K562 (cell line): ENCODE data around the gene ZBTB16. TPM values are rescaled to one million over a fixed set of nuclear protein-coding genes. Genes with fewer than 3 reads are reported as not detected.

Experiments used
- BCOR ChIP-seq: fragments of 450-650 bp; IDR thresholded peaks from 2 replicates; pipeline ENCODE4 v1.6.1; 2016
- CBX5 ChIP-seq: IDR thresholded peaks from 2 replicates; pipeline ENCODE4 v1.6.1; 2014; ENCODE audit warnings: low read depth, borderline replicate concordance
- CHAMP1 ChIP-seq: fragments of 450-650 bp; IDR thresholded peaks from 2 replicates; pipeline ENCODE4 v1.6.1; 2016; ENCODE audit warnings: mild to moderate bottlenecking
- CTBP1 ChIP-seq: fragments of 450-650 bp; IDR thresholded peaks from 2 replicates; pipeline ENCODE4 v1.6.1; 2016; ENCODE audit warnings: borderline replicate concordance
- DPF2 ChIP-seq: fragments of 450-650 bp; IDR thresholded peaks from 2 replicates; pipeline ENCODE4 v1.6.1; 2016
- ESRRA ChIP-seq: fragments of 450-650 bp; IDR thresholded peaks from 2 replicates; pipeline ENCODE4 v1.6.1; 2014; ENCODE audit warnings: low read depth, mild to moderate bottlenecking, moderate library complexity, borderline replicate concordance
- HES1 ChIP-seq: fragments of 450-650 bp; IDR thresholded peaks from 2 replicates; pipeline ENCODE4 v1.6.1; 2016; ENCODE audit warnings: low read depth, mild to moderate bottlenecking, moderate library complexity
- KLF16 ChIP-seq: IDR thresholded peaks from 2 replicates; pipeline ENCODE4 v1.6.1; 2016; ENCODE audit warnings: antibody characterized with exemption
- MAX ChIP-seq: sonication (generic); formaldehyde crosslinking; IDR thresholded peaks from 2 replicates; pipeline ENCODE4 v1.9.0; 2022; ENCODE audit warnings: mild to moderate bottlenecking, missing genetic modification reagents
- PATZ1 ChIP-seq: fragments of 250-450 bp; sonication (Bioruptor Pico); IDR thresholded peaks from 2 replicates; pipeline ENCODE4 v1.5.0; 2020; ENCODE audit warnings: mild to moderate bottlenecking, borderline replicate concordance
- PHF20 ChIP-seq: fragments of 450-650 bp; IDR thresholded peaks from 2 replicates; pipeline ENCODE4 v1.6.1; 2018; ENCODE audit not compliant: partially characterized antibody
- RCOR1 ChIP-seq, 2 experiments: IDR thresholded peaks; 2 replicates each; pipeline ENCODE4 v1.6.1; 2012; ENCODE audit warnings: low read depth in 2 of 2, low read length in 2 of 2, borderline replicate concordance in 1 of 2, improper control_type of control experiment in 1 of 2
- RNF219 ChIP-seq: fragments of 250-450 bp; sonication (Bioruptor Pico); IDR thresholded peaks from 2 replicates; pipeline ENCODE4 v1.5.0; 2022; ENCODE audit warnings: mild to moderate bottlenecking
- SAP30 ChIP-seq: fragments of 200-600 bp; sonication (generic); IDR thresholded peaks from 2 replicates; pipeline ENCODE4 v1.6.1; 2012; ENCODE audit warnings: borderline replicate concordance, low read depth, mild to moderate bottlenecking, moderate library complexity, low read length, control low read depth, inconsistent platforms; ENCODE audit not compliant: insufficient read depth, poor library complexity, severe bottlenecking
- SMARCA4 ChIP-seq: fragments of 450-650 bp; IDR thresholded peaks from 2 replicates; pipeline ENCODE4 v1.6.1; 2016
- SPI1 ChIP-seq: IDR thresholded peaks from 2 replicates; pipeline ENCODE4 v1.6.1; 2011; ENCODE audit warnings: low read depth, low read length, control low read depth, borderline replicate concordance
- TCF3 ChIP-seq: sonication (generic); formaldehyde crosslinking; IDR thresholded peaks from 2 replicates; pipeline ENCODE4 v1.4.0; 2020; ENCODE audit warnings: mild to moderate bottlenecking, missing genetic modification reagents
- TCF7 ChIP-seq: sonication (generic); IDR thresholded peaks from 2 replicates; pipeline ENCODE4 v1.6.1; 2016; ENCODE audit warnings: antibody characterized with exemption, borderline replicate concordance
- ZBTB9 ChIP-seq: fragments of 450-650 bp; formaldehyde crosslinking; IDR thresholded peaks from 2 replicates; pipeline ENCODE4 v1.4.0; 2020; ENCODE audit warnings: mild to moderate bottlenecking, moderate library complexity
- ZFP36 ChIP-seq: fragments of 150-350 bp; IDR thresholded peaks from 2 replicates; pipeline ENCODE4 v1.6.1; 2018; ENCODE audit warnings: low read length, low read depth; ENCODE audit not compliant: partially characterized antibody
- ZNF324 ChIP-seq: fragments of 250-450 bp; sonication (Bioruptor Pico); IDR thresholded peaks from 2 replicates; pipeline ENCODE4 v1.4.0; 2020; ENCODE audit warnings: mild to moderate bottlenecking
- polyA plus RNA-seq, 8 experiments: library from polyadenylated mRNA; depleted of rRNA in 4 of 8; stranded (reverse) in 5 of 8; unstranded in 3 of 8; fragments of >200 nt; fragmentation: Nextera tagmentation in 2 of 8; fragmentation: Illumina TruSeq in 1 of 8; extraction: Ambion mirVana in 2 of 8; extraction: Trizol in 1 of 8; gene quantifications; 2 replicates each; pipeline versions ENCODE4 v1.2.1 to v1.2.3, GENCODE V29; 2011 to 2014; ENCODE audit warnings: inconsistent platforms in 1 of 8, missing spikeins in 1 of 8
- total RNA-seq, 7 experiments: library from RNA; depleted of rRNA in 6 of 7; stranded (reverse); fragments of >200 nt in 6 of 7; fragmentation: Illumina TruSeq in 2 of 7; extraction: Trizol in 2 of 7; gene quantifications; 2 replicates each; pipeline versions ENCODE4 v1.2.1 to v1.2.3, GENCODE V29; 2011 to 2021; ENCODE audit warnings: low replicate concordance in 1 of 7

ZBTB16 gene
- total and polyA plus RNA-seq, 9 of the 15 experiments (the other 6 are each of a cell fraction or from before 2014, with no cell fraction given) = 0.06 to 0.40 (median 0.24) TPM; not detected in 4

- TF ChIP-seq CHAMP1 (0 out of 2 replicates have a peak, but pooled peaks have one; percentile 57), PATZ1 (CRISPR knock-in tag) (no peak), TCF7 (0 out of 2 replicates have a peak, but pooled peaks have one; percentile 14), RNF219 (CRISPR knock-in tag) (no peak), BCOR (peak; percentile 41; the same call in 1 of the 2 replicates), ZNF324 (CRISPR knock-in tag) (peak; percentile 13; the same call in 1 of the 2 replicates), CTBP1 (peak; percentile 53), TCF3 (CRISPR knock-in tag) (peak; percentile 86), SMARCA4 (peak; percentile 50; the same call in 1 of the 2 replicates), RCOR1 (IDR thresholded peaks at IDR 0.05; ENCODE audit: borderline replicate concordance in 1 of 2, low read depth in 2 of 2, low read length in 2 of 2) (peak in 1 of 2 experiments; percentile 36; a peak in 1 of 4 replicates), PHF20 (no peak), MAX (CRISPR knock-in tag) (no peak), ZBTB9 (0 out of 2 replicates have a peak, but pooled peaks have one; percentile 21), SAP30 (no peak), SPI1 (no peak), DPF2 (peak; percentile 69), ZFP36 (peak; percentile 8), CBX5 (no peak), HES1 (no peak), KLF16 (0 out of 2 replicates have a peak, but pooled peaks have one; percentile 10), ESRRA (0 out of 2 replicates have a peak, but pooled peaks have one; percentile 37)
Observed at GRCh38 chr11:114148013-114148382, 88.5 kb downstream of the ZBTB16 start (continued).
